GM19467 (cell line): ENCODE data around the gene SEPTIN5.
"Not testable (repeated sequence)": the region's sequence is repeated elsewhere in the genome, so short reads cannot be mapped to it uniquely, and the experiment has no call there.

Experiments
- ATAC-seq: cut with Tn5 transposase; IDR thresholded peaks from one replicate; pipeline ENCODE4 v1.9.1; 2021; ENCODE audit warnings: mild to moderate bottlenecking, moderate library complexity; ENCODE audit not compliant: unreplicated experiment

SEPTIN5 gene

GRCh38 chr22:19714312-19715187 lies at the start of gene SEPTIN5:
SEPTIN5 (plus strand) TSS chr22:19714503; CDS start chr22:19714589, 86 bp downstream.
- no peak for ATAC-seq

GRCh38 chr22:19664951-19665783 lies 49.1 kb upstream of the SEPTIN5 start:
- ATAC-seq = no peak

DNA sequence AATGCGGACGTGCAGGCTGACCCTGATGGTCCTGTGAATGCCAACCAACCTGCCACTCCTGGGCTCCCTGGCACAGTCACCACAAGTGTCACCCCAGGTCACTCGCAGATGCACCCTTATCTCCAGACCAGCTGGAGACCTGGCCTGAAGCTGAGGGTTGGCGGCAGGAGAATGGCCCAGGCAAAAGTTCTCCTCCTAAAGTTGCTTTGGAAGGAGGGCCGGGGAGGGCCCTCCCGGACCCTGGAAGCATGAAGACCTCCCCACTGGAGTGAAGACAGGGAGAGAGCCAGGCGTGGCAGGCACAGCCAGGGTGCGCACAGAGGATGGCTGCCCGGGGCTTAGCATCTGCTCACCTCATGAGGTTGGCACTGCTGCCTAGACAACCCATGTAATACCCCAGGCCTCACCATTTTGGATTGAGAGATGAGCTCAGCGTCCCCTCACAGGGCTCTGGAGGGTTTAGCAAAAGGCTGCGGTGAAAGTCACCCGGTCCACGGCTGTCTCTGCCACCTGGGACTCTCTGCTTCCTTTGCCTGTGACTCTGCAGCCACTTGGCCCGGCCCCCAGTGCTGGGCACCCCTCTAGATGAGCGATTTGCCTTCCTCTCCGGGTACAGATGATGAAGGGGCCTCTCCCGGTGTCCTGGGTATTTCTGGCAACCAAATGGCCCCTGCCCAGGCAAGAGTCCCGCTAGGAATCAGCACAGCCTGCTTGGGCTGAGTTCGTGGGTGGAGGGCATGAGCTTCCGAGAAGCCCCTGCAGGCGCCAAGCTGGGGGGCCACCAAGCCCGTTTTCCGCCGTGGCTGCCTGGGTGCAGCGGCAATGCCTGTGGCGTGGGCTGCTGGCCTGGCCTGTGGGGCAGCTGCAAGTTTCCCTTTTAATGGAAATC lies 48.3 kb upstream of the SEPTIN5 start:
- no peak for ATAC-seq

- no peak for ATAC-seq
Measured at GRCh38 chr22:19666673-19667593, 47.4 kb upstream of the SEPTIN5 start.

- no peak for ATAC-seq
Measured at GRCh38 chr22:19667872-19668740, 46.2 kb upstream of the SEPTIN5 start.

DNA sequence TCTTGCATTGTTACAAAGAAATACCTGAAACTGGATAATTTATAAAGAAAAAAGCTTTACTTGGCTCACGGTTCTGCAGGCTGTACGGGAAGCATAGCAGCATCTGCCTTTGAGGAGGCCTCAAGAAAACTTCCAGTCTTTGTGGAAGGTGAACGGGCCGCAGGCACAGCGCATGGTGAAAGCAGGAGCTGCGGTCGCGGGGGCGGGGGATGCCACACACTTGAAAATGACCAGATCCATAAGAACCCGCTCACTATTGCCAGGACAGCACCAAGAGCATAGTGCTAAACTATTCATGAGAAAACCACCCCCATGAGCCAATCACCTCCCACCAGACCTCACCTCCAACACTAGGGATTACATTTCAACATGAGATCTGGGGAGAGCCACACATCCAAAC lies 45.6 kb upstream of the SEPTIN5 start:
- ATAC-seq = no peak

GRCh38 chr22:19669570-19669969 lies 44.7 kb upstream of the SEPTIN5 start:
- ATAC-seq = no peak

- ATAC-seq = no peak
Measured at GRCh38 chr22:19671316-19671715, 43.0 kb upstream of the SEPTIN5 start.

- no peak for ATAC-seq
Measured at GRCh38 chr22:19672054-19672776, 42.1 kb upstream of the SEPTIN5 start.

- ATAC-seq = no peak
Measured at GRCh38 chr22:19673660-19674059, 40.6 kb upstream of the SEPTIN5 start.

- no peak for ATAC-seq
Measured at GRCh38 chr22:19674129-19674928, 40.0 kb upstream of the SEPTIN5 start.

GRCh38 chr22:19674929-19675253 lies 39.4 kb upstream of the SEPTIN5 start:
- no peak for ATAC-seq

- no peak for ATAC-seq
Measured at GRCh38 chr22:19675428-19675827, 38.9 kb upstream of the SEPTIN5 start.

DNA sequence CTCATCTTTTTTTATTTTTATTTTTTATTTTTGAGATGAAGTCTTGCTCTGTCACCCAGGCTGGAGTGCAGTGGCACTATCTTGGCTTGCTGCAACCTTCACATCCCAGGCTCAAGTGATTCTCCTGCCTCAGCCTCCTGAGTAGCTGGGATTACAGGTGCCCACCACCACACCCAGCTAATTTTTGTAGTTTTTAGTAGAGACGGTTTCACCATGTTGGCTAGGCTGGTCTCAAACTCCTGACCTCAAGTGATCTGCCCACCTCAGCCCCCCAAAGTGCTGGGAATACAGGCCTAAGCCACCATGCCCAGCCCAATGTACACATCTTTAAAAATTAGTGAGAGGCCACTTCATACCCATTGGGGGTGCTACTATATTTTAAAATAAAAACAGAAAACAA lies 37.9 kb upstream of the SEPTIN5 start:
- not testable (repeated sequence) for ATAC-seq

DNA sequence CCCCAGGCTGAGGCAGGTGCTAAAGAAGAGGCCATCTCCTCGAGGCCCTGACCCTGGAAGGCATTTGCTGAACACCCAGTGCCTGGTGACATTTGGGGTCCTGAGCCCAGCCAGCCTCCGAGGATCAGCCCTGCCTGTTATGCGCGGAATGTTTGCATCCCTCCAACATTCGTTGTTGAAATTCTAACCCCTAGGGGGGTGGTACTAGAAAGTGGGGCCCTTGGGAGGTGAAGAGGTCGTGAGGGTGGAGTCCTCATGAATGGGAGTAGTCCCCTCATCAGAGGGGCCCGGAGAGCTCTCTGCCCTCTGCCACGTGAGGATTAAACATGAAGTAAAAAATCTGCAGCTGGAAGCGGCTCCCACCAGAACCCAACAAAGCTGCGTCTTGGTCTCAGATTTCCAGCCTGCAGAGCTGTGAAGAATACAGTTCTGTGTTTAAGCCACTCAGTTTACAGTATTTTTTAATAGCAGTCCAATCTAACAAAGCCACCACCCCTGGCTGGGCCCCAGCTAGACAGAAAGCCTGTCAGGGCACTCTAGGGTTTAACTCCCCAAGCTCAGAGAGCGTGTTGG lies 35.3 kb upstream of the SEPTIN5 start:
- ATAC-seq = no peak

DNA sequence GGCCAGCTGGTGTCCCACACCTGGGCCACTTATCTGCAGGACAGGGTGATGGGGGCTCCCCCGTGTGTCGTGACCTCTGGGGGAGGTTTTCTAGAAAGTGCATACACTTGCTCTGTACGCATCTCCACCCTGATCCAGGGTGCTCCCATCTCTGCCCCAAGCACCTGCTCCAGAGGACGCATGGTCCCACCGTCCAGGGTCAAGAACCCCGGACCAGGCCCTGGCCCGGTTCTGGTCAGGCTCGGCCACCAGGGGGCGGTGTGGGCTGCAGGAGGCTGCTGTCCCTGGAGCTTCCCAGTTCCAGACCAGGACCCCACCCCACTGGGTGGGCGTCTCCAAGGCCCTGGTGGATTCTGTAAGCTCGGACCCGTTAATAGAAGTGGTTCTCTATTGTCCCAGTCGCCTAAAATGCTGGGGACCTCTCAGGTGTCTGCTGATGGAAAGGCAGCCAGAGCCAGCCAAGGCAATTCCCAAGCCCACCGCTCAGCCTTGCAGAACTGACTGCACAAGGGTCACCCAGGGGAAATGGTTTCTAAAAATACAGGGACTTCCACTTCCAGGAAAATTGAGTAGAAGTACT lies 34.7 kb upstream of the SEPTIN5 start:
- ATAC-seq = no peak
